DND-41 (cell line): Measurements from ENCODE around the gene SLC1A3.

Experiments
- ATAC-seq: fragments of 200-7000 bp; cut with Tn5 transposase; 3 replicates; pipeline ENCODE4 v1.9.1; 2021; ENCODE audit warnings: low read depth; ENCODE audit not compliant: insufficient read depth
- DNase-seq: peaks from one replicate; pipeline ENCODE4 v3.0.0-alpha.2; 2020
- H2AFZ ChIP-seq: 2 replicates; pipeline ENCODE4 v1.6.0; 2012; ENCODE audit warnings: low read depth, low read length
- H3K27ac ChIP-seq: 2 replicates; pipeline ENCODE4 v1.5.1; 2012; ENCODE audit warnings: low read length, inconsistent platforms
- H3K27me3 ChIP-seq: fragments of 200-600 bp; sonication (generic); 2 replicates; pipeline ENCODE4 v1.6.0; 2012; ENCODE audit warnings: low read length, mild to moderate bottlenecking, inconsistent platforms; ENCODE audit not compliant: insufficient read depth, poor library complexity
- H3K36me3 ChIP-seq: 2 replicates; pipeline ENCODE4 v1.5.1; 2012; ENCODE audit warnings: low read length, inconsistent platforms; ENCODE audit not compliant: insufficient read depth
- H3K4me1 ChIP-seq: 2 replicates; pipeline ENCODE4 v1.5.1; 2012; ENCODE audit warnings: mild to moderate bottlenecking, low read length; ENCODE audit not compliant: insufficient read depth
- H3K4me2 ChIP-seq: 2 replicates; pipeline ENCODE4 v1.6.0; 2012; ENCODE audit warnings: mild to moderate bottlenecking, moderate library complexity, low read length, inconsistent platforms; ENCODE audit not compliant: insufficient read depth
- H3K4me3 ChIP-seq, 2 experiments: fragments of 200-600 bp in 1 of 2; shearing (Covaris generic) in 1 of 2; 2 replicates each; pipeline ENCODE4 v1.5.1; 2012 to 2016; ENCODE audit warnings: inconsistent platforms in 2 of 2, low read length in 2 of 2, mild to moderate bottlenecking in 2 of 2, low read depth in 1 of 2, moderate library complexity in 1 of 2
- H3K79me2 ChIP-seq: 2 replicates; pipeline ENCODE4 v1.6.0; 2012; ENCODE audit warnings: low read length, inconsistent platforms; ENCODE audit not compliant: insufficient read depth
- H3K9ac ChIP-seq: 2 replicates; pipeline ENCODE4 v1.6.0; 2012; ENCODE audit warnings: low read depth, mild to moderate bottlenecking, inconsistent platforms, low read length, moderate library complexity
- H3K9me3 ChIP-seq: 2 replicates; pipeline ENCODE4 v1.5.1; 2012; ENCODE audit warnings: low read length, moderate library complexity, mild to moderate bottlenecking, inconsistent platforms; ENCODE audit not compliant: insufficient read depth, severe bottlenecking
- H4K20me1 ChIP-seq: 2 replicates; pipeline ENCODE4 v1.6.0; 2012; ENCODE audit warnings: low read length; ENCODE audit not compliant: insufficient read depth
- EZH2 ChIP-seq: IDR thresholded peaks from 3 replicates; pipeline ENCODE4 v1.6.1; 2012; ENCODE audit warnings: borderline replicate concordance, low read depth, mild to moderate bottlenecking, moderate library complexity, low read length, inconsistent platforms; ENCODE audit not compliant: severe bottlenecking
- TF ChIP-seq, protein P1 (sequence below): IDR thresholded peaks from 2 replicates; pipeline ENCODE4 v1.5.1; 2012; ENCODE audit warnings: borderline replicate concordance, low read length, moderate library complexity, mild to moderate bottlenecking; ENCODE audit not compliant: poor library complexity, severe bottlenecking; ENCODE audit errors: extremely low read depth

SLC1A3 gene

DNA sequence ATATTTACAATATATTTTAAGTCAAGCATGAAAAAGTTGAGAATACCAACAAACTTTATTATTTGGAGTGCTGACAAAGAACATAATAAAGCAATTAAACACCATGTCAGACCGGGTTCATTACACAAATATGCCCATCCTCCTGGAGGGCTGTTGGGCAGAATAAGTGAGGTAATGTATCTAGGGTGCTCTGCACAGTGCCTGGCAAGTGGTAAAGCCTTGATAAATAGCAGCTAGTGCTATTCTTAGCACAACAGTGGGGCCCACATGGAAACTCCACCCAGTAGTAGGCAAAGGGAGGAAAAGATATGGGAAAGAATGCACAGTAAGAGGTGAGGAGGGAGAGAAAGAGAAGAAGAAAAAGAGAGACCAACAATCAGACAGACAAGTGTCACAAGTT lies 97.7 kb downstream of the SLC1A3 start:
- no peak overlapping the region for H3K4me3 ChIP-seq
- no peak overlapping the region for H2AFZ ChIP-seq
- TF ChIP-seq EZH2: no peak
- TF ChIP-seq, protein P1, sequence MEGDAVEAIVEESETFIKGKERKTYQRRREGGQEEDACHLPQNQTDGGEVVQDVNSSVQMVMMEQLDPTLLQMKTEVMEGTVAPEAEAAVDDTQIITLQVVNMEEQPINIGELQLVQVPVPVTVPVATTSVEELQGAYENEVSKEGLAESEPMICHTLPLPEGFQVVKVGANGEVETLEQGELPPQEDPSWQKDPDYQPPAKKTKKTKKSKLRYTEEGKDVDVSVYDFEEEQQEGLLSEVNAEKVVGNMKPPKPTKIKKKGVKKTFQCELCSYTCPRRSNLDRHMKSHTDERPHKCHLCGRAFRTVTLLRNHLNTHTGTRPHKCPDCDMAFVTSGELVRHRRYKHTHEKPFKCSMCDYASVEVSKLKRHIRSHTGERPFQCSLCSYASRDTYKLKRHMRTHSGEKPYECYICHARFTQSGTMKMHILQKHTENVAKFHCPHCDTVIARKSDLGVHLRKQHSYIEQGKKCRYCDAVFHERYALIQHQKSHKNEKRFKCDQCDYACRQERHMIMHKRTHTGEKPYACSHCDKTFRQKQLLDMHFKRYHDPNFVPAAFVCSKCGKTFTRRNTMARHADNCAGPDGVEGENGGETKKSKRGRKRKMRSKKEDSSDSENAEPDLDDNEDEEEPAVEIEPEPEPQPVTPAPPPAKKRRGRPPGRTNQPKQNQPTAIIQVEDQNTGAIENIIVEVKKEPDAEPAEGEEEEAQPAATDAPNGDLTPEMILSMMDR: no peak
- no peak for DNase-seq
- H3K36me3 ChIP-seq: no peaks in the 10 kb centered on the region
- peaks cover 21% of the 10 kb centered on the region for H3K27me3 ChIP-seq
- no peaks in the 10 kb centered on the region for H4K20me1 ChIP-seq
- H3K4me2 ChIP-seq: no peak overlapping the region
- no peak overlapping the region for H3K9ac ChIP-seq
- no peak for ATAC-seq
- no peaks in the 10 kb centered on the region for H3K4me1 ChIP-seq
- H3K79me2 ChIP-seq: no peaks in the 10 kb centered on the region
- H3K27ac ChIP-seq: no peak overlapping the region
- H3K9me3 ChIP-seq: peaks cover 3% of the 10 kb centered on the region

DNA sequence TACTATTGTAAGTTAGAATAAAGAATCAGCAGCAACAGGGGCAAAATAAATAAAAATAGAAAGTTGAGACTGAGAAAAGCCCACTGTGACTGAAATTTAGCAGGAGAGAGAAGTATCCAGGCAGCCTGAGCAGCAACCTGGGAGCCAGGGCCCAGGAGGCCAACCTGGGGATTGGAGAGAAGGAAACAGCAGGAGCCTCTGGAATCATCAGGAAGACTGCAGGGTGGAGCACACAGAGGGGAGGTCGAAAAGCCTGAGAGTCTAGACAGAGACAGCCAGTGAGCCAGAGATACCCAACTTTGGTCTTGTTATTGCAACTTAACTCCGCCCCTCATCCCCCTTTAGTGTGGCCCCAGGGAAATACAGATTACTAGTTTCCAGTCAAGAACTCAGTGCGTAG lies 98.6 kb downstream of the SLC1A3 start:
- Histone ChIP-seq H4K20me1 (no peaks in the 10 kb centered on the region), H3K36me3 (no peaks in the 10 kb centered on the region), H3K79me2 (no peaks in the 10 kb centered on the region), H3K9ac (no peak overlapping the region), H3K9me3 (peaks cover 3% of the 10 kb centered on the region), H3K27me3 (peaks cover 20% of the 10 kb centered on the region), H3K4me1 (no peaks in the 10 kb centered on the region), H2AFZ (no peak overlapping the region), H3K4me2 (no peak overlapping the region), H3K27ac (no peak overlapping the region), H3K4me3 (no peak overlapping the region)
- no peak for DNase-seq
- ATAC-seq: no peak
- TF ChIP-seq EZH2: no peak
- TF ChIP-seq, protein P1: no peak

DNA sequence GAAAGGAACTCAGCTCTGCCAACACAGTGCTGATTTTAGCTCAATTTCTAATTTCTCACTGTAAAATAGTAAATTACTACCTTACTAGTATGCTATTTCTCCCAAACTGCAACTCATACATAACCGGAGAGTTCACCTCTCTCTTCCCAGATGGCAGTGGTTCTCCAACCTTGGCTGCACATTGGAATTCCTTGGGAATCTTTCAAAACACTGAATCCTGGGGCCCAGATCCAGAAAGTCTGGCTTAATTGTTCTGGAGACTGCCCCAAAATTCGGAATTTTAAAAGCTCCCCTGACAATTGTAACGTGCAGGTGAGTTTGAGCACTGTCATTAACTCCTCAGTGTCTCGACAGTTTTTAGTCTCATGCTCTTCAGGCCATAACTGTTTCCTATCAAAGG lies 100.3 kb downstream of the SLC1A3 start:
- Histone ChIP-seq H3K9me3 (peaks cover 3% of the 10 kb centered on the region), H3K4me2 (no peak overlapping the region), H3K36me3 (no peaks in the 10 kb centered on the region), H2AFZ (no peak overlapping the region), H3K79me2 (no peaks in the 10 kb centered on the region), H3K4me3 (no peak overlapping the region), H3K4me1 (no peaks in the 10 kb centered on the region), H3K27me3 (peaks cover 9% of the 10 kb centered on the region), H3K9ac (no peak overlapping the region), H3K27ac (no peak overlapping the region), H4K20me1 (no peaks in the 10 kb centered on the region)
- DNase-seq: no peak
- TF ChIP-seq EZH2: no peak
- TF ChIP-seq, protein P1: no peak
- no peak for ATAC-seq

DNA sequence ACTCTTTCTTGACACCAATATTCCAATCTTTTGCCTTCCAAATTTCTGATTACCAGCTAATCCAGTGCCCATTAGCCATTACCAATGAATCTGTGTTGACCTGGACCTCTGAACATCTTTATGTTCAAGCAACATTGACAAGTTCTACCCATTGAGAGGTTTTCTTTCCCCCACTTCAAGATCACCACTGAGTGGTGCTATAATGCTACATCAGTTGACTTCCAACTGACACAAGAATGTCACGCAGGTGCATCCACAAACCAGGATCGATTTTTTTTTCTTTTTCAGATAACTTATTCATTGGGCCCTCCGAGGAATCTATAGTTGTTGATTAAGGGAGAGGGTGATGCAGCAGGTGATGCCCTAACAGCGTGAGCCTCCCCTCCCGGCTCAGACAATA lies 102.6 kb downstream of the SLC1A3 start:
- H3K27me3 ChIP-seq: no peaks in the 10 kb centered on the region
- no peak overlapping the region for H2AFZ ChIP-seq
- H3K4me2 ChIP-seq: no peak overlapping the region
- ATAC-seq (no peak), DNase-seq (no peak)
- H3K27ac ChIP-seq: no peak overlapping the region
- no peaks in the 10 kb centered on the region for H4K20me1 ChIP-seq
- TF ChIP-seq EZH2: no peak
- TF ChIP-seq, protein P1: no peak
- no peak overlapping the region for H3K9ac ChIP-seq
- H3K4me3 ChIP-seq: no peak overlapping the region
- H3K36me3 ChIP-seq: no peaks in the 10 kb centered on the region
- H3K79me2 ChIP-seq: no peaks in the 10 kb centered on the region
- H3K9me3 ChIP-seq: peaks cover 3% of the 10 kb centered on the region
- H3K4me1 ChIP-seq: no peaks in the 10 kb centered on the region
